GM13977 (cell line): ENCODE data around the gene MYL3.

Experiments
- DNase-seq: peaks from one replicate; pipeline ENCODE4 v3.0.0; 2012; ENCODE audit warnings: low spot score
- CTCF ChIP-seq: IDR thresholded peaks from 2 replicates; pipeline ENCODE4 v1.5.1; 2012; ENCODE audit warnings: mild to moderate bottlenecking, control low read depth; ENCODE audit not compliant: insufficient read depth; ENCODE audit errors: extremely low read depth, missing control alignments
- in situ Hi-C: fragments of 300-500 bp; cut with MboI; formaldehyde crosslinking; loops from one replicate; pipeline ENCODE4 v1.12.0; 2022; ENCODE audit warnings: low sequenced_read_pairs, low pct_unique_long_range_greater_than_20kb, mixed read lengths, inconsistent platforms; ENCODE audit not compliant: unreplicated experiment

Gene MYL3

GRCh38 chr3:46908294-46908985 lies 45.2 kb upstream of the MYL3 start:
- peak; percentile 6 for TF ChIP-seq CTCF
- DNase-seq = no peak
- in situ Hi-C loops = loop anchor here (25.0 kb wide), 1 partner anchor 454 kb away; no protein-coding TSS in a partner anchor

- no peak for TF ChIP-seq CTCF
- DNase-seq = no peak
- in situ Hi-C loops = loop anchor here (25.0 kb wide), 1 partner anchor 454 kb away; no protein-coding TSS in a partner anchor
Observed at GRCh38 chr3:46907960-46908293, 44.7 kb upstream of the MYL3 start.

- DNase-seq = no peak
- no peak for TF ChIP-seq CTCF
- in situ Hi-C loops = loop anchor here (25.0 kb wide), 1 partner anchor 455 kb away; no protein-coding TSS in a partner anchor
Observed at GRCh38 chr3:46907271-46907670, 44.0 kb upstream of the MYL3 start.

GRCh38 chr3:46906471-46907058 lies 43.3 kb upstream of the MYL3 start:
- in situ Hi-C loops = loop anchor here (25.0 kb wide), 1 partner anchor 456 kb away; no protein-coding TSS in a partner anchor

GRCh38 chr3:46905661-46906451 lies 42.6 kb upstream of the MYL3 start:
- DNase-seq = no peak
- TF ChIP-seq CTCF = no peak
- in situ Hi-C loops = loop anchor here (25.0 kb wide), 1 partner anchor 456 kb away; no protein-coding TSS in a partner anchor

More at GRCh38 chr3:46906471-46907058, 43.3 kb upstream of the MYL3 start:
- no peak for DNase-seq
- TF ChIP-seq CTCF = no peak

GRCh38 chr3:46905213-46905560 lies 41.9 kb upstream of the MYL3 start:
- in situ Hi-C loops = loop anchor here (25.0 kb wide), 1 partner anchor 457 kb away; no protein-coding TSS in a partner anchor
- DNase-seq = no peak
- no peak for TF ChIP-seq CTCF
